ENCODE measurements around the gene JPH4. TPM values are rescaled to one million over a fixed set of nuclear protein-coding genes. Genes with fewer than 3 reads are reported as not detected.
A peak's percentile ranks its signal among the peaks of the same experiment; 100 is the strongest.

JPH4 gene
- total and polyA plus RNA-seq, 7 donors = 0.01 to 0.62 (median 0.13) TPM

DNA sequence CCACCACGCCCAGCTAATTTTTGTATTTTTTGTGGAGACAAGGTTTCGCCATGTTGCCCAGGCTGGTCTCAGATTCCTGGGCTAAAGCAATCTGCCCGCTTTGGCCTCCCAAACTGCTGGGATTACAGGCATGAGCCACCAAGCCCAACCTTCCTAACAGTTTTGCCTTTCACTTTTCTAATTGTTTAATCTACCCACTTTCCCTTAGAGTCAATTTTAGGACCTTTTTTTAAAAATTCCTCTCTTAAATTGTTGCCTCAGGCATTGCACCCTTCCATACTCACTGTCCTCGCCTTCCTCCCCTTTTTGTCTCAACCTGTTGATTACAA lies 38.5 kb downstream of the JPH4 start:
- H3K4me3 ChIP-seq = no peak overlapping the region
- no peaks in the 10 kb centered on the region for H3K4me1 ChIP-seq
- TF ChIP-seq, protein P1, sequence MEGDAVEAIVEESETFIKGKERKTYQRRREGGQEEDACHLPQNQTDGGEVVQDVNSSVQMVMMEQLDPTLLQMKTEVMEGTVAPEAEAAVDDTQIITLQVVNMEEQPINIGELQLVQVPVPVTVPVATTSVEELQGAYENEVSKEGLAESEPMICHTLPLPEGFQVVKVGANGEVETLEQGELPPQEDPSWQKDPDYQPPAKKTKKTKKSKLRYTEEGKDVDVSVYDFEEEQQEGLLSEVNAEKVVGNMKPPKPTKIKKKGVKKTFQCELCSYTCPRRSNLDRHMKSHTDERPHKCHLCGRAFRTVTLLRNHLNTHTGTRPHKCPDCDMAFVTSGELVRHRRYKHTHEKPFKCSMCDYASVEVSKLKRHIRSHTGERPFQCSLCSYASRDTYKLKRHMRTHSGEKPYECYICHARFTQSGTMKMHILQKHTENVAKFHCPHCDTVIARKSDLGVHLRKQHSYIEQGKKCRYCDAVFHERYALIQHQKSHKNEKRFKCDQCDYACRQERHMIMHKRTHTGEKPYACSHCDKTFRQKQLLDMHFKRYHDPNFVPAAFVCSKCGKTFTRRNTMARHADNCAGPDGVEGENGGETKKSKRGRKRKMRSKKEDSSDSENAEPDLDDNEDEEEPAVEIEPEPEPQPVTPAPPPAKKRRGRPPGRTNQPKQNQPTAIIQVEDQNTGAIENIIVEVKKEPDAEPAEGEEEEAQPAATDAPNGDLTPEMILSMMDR (IDR thresholded peaks at IDR 0.05) = no peak
- DNase-seq (no peak), ATAC-seq (no peak)
- 86 to 87% (median 87%) methylated on average over 4 of the region's 4 CpGs for WGBS, 3 donors
- intact Hi-C loops (cut with DNase I) = no loop called here
- no peak overlapping the region for H3K27ac ChIP-seq
- no peaks in the 10 kb centered on the region for H3K27me3 ChIP-seq (ENCODE audit: insufficient read depth in 3 of 3, low read length in 2 of 3)
- H3K9me3 ChIP-seq = no peaks in the 10 kb centered on the region
- no peaks in the 10 kb centered on the region for H3K36me3 ChIP-seq (ENCODE audit: insufficient read depth in 1 of 2, low read depth in 1 of 2)

DNA sequence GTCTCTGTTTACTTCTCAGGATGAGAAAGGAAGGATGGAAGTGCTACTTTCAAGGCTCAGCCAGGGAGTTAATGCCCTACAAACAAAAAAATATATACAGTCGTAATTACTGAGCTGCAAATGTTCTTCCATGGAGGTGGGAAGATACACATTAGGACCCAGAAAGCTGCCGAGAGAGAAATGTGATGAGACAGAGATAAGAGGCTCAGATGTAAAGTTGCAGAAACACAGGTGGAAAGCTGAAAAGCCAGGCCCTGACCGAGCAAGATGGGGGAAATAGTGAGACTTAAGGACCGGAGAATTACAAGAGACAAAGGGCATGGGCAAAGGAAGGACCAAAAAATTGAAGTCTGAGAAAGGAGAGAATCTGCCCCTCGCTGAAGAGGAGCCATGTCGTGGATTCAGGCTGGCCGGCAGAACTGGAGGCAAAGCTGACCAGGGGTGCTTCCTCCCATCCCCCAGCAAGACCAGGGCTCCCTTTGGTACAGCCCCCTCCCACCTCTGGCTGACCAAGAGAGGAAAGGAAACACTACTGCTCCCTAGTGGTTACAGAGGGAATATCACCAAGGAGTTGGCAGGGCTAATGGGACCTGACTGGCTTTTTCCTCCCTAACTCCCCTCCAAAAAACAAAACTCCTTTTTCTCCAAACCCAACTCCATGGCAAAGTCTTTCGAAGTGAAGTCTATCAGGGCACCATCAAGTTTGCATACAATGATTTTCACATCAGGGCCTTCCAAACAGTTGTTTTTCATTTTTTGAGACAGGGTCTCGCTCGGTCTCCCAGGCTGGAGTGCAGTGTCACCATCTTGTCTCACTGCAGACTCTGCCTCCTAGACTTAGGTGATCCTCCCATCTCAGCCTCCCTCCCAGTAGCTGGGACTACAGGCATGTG lies 39.1 kb downstream of the JPH4 start:
- Histone ChIP-seq H3K27me3 (ENCODE audit: insufficient read depth in 3 of 3, low read length in 2 of 3) (no peaks in the 10 kb centered on the region), H3K4me1 (no peaks in the 10 kb centered on the region), H3K36me3 (ENCODE audit: insufficient read depth in 1 of 2, low read depth in 1 of 2) (no peaks in the 10 kb centered on the region), H3K9me3 (no peaks in the 10 kb centered on the region), H3K27ac (no peak overlapping the region), H3K4me3 (no peak overlapping the region)
- 36 to 39% (median 38%) methylated on average over 10 of the region's 10 CpGs for WGBS, 3 donors
- DNase-seq (no peak), ATAC-seq (peak; percentile 54 to 77 (median 67))
- TF ChIP-seq, protein P1 (IDR thresholded peaks at IDR 0.05) = peak; percentile 70
- intact Hi-C loops (cut with DNase I) = loop anchor here in 1 of 2 donors (5.0 kb wide), 1 partner anchor 52 kb away; no protein-coding TSS in a partner anchor

DNA sequence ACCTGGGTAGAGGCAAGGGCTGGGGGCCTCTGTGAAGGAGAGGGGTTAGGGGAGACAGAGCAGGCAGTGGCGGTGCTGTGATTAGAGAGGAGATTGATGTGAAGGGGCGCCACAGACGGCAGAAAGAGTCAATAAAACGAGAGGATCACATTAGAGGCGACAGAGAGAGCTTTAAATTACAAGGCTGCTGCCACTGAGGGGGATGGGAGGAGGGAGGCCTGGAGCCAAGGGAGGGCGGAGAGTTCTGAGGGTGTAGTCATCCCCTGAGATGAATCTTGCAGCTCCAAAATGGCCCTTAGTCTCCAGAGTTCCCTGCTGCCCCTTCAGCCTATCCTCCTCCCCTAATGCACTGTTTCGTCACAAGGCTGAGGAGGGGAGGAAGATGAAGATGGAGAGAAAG lies 39.8 kb downstream of the JPH4 start:
- WGBS, 3 donors = 36 to 47% (median 44%) methylated on average over 7 of the region's 7 CpGs
- intact Hi-C loops (cut with DNase I) = loop anchor here in 1 of 2 donors (5.0 kb wide), 1 partner anchor 51 kb away; no protein-coding TSS in a partner anchor
- TF ChIP-seq, protein P1 (IDR thresholded peaks at IDR 0.05) = no peak
- H3K27me3 ChIP-seq (ENCODE audit: insufficient read depth in 3 of 3, low read length in 2 of 3) = no peaks in the 10 kb centered on the region
- no peak overlapping the region for H3K4me3 ChIP-seq
- no peaks in the 10 kb centered on the region for H3K4me1 ChIP-seq
- DNase-seq (no peak), ATAC-seq (no peak)
- no peaks in the 10 kb centered on the region for H3K9me3 ChIP-seq
- no peaks in the 10 kb centered on the region for H3K36me3 ChIP-seq (ENCODE audit: insufficient read depth in 1 of 2, low read depth in 1 of 2)
- H3K27ac ChIP-seq = no peak overlapping the region

DNA sequence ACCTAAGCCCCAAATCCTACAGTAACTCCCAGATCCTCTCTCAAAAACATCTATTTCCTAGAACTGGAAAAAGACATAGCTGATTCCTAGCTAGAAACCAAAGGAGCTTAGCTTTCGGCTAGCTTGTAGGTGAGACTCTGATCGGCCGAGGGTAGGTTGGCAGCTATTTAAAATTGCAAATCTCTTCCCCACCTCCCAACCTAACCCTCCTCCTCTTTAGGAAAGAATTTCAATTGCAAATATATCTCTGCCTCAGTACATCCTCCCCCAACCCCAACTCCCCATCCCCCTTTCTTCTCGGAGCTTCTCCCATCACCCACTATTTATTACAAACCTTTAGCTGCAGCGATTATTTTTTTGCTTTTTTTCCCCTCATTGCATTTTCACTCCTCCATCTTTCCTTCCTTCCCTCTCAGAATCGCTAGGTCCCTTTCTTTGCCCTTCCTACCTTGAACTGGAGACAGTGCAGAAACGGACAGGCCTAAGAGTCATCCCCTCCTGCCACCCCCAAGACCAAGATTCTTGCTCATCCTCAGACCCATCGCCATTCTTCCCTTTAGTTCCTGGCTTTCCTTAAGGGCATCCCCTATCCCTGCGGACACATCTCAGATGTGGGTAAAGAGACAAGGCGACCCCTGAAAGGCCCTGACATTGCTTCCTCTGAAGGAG lies 40.4 kb downstream of the JPH4 start:
- DNase-seq (no peak), ATAC-seq (no peak)
- TF ChIP-seq, protein P1 (IDR thresholded peaks at IDR 0.05) = no peak
- no peaks in the 10 kb centered on the region for H3K27me3 ChIP-seq (ENCODE audit: insufficient read depth in 3 of 3, low read length in 2 of 3)
- WGBS, 3 donors = 58 to 63% (median 59%) methylated on average over 10 of the region's 10 CpGs
- H3K4me3 ChIP-seq = no peak overlapping the region
- H3K4me1 ChIP-seq = no peaks in the 10 kb centered on the region
- no peaks in the 10 kb centered on the region for H3K36me3 ChIP-seq (ENCODE audit: insufficient read depth in 1 of 2, low read depth in 1 of 2)
- no peak overlapping the region for H3K27ac ChIP-seq
- no peaks in the 10 kb centered on the region for H3K9me3 ChIP-seq
- intact Hi-C loops (cut with DNase I) = loop anchor here in 1 of 2 donors (5.0 kb wide), 1 partner anchor 51 kb away; no protein-coding TSS in a partner anchor

Data from psoas muscle (tissue), 8 donors.